Neural crest cell (in vitro differentiated cells): ENCODE measurements around the gene GPR137C. TPM values are rescaled to one million over a fixed set of nuclear protein-coding genes. Genes with fewer than 3 reads are reported as not detected.

ENCODE experiments used
- DNase-seq: peaks from one replicate; pipeline ENCODE4 v3.0.0; 2021; ENCODE audit warnings: low read depth, mixed read lengths, low spot score
- H3K27ac Mint-ChIP-seq: one replicate; pipeline ENCODE4 v1.8.0; 2021; ENCODE audit warnings: mild to moderate bottlenecking, mixed read lengths; ENCODE audit not compliant: unreplicated experiment
- H3K27me3 Mint-ChIP-seq: 2 replicates; pipeline ENCODE4 v1.8.0; 2021; ENCODE audit warnings: low read depth, mild to moderate bottlenecking, mixed read lengths
- H3K36me3 Mint-ChIP-seq: 2 replicates; pipeline ENCODE4 v1.8.0; 2021; ENCODE audit warnings: low read depth, mild to moderate bottlenecking, mixed read lengths
- H3K4me1 Mint-ChIP-seq: 2 replicates; pipeline ENCODE4 v1.8.0; 2021; ENCODE audit warnings: mixed read lengths
- H3K4me3 Mint-ChIP-seq: one replicate; pipeline ENCODE4 v1.8.0; 2021; ENCODE audit warnings: mild to moderate bottlenecking, mixed read lengths
- H3K9me3 Mint-ChIP-seq: 2 replicates; pipeline ENCODE4 v1.8.0; 2021; ENCODE audit warnings: mixed read lengths
- CTCF ChIP-seq: fragments of 200-600 bp; sonication (generic); conservative IDR thresholded peaks from 2 replicates; pipeline ENCODE4 v1.5.0; 2021; ENCODE audit warnings: antibody characterized with exemption, mild to moderate bottlenecking
- long read RNA-seq: library from polyadenylated mRNA; unstranded; transcript quantifications from one replicate; pipeline ENCODE4 v2.0.0, GENCODE V29; 2020
- total RNA-seq: library from RNA; stranded (reverse); gene quantifications from 2 replicates; pipeline ENCODE4 v1.2.1, GENCODE V29; 2021

Gene GPR137C
- 3.9 and 4.2 TPM in 2 replicates for total RNA-seq
- long read RNA-seq, partial matches to known transcripts, result 0 of 2 reads
- long read RNA-seq, other reads (novel, unspliced or antisense), result 1 of 2 reads

DNA sequence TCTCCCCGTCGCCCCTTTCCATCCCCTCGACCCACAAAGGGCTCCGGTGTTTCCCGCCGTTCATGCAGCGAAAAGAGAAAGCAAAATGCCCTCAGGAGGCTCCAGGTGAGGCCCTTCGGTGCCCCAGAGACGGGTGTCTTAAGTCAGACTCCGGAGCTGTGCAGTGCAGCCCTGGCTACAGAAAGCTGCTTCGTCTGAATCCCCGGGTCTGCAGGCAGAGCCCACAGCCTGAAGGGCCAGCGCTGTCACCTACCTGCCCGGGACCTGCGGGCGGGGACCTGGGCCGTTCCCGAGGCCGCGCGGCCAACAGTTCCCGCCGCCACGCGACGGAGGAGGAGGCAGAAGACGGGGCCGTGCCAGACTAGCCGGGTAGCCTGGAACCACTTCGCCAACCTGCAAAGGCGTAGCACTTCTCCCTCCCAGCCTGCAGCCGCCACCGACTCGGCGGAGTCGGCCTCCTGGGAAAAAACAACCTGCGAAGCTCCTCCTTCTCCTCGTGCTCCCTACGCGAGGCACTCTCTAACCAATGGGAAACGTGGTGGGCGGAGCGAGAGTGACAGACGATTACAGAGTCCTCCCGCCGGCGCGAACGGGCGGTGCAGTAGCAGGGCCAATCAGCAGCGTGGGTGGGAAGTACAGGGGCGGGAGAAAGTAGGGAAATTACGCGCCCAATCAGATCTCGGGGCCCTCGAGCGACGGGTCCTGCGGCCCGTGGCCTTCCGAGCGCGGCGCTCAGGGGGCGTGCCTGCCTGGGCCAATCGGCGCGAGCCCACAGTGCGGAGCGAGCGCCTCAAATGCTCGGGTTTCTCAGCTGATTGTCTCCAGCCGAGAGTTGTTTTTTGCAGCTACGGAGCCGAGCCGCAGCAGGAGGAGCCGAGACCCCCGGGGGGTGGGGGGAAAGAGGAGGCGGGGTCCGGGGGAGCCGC, at the start of gene GPR137C, which contains the start of gene TXNDC16:
Gene GPR137C (plus strand): TSS at position 774 of the 926 bp plus-strand sequence. CDS start 312 bp downstream, outside the sequence.
Gene TXNDC16 (minus strand): TSS at position 443 of the 926 bp plus-strand sequence. CDS start 8,948 bp downstream, outside the sequence.
- H3K9me3 Mint-ChIP-seq, result no peaks in the 10 kb centered on the region
- peak; percentile 96 for DNase-seq
- peak within 1 kb of the TSS; percentile 99 for H3K4me3 Mint-ChIP-seq

DNA sequence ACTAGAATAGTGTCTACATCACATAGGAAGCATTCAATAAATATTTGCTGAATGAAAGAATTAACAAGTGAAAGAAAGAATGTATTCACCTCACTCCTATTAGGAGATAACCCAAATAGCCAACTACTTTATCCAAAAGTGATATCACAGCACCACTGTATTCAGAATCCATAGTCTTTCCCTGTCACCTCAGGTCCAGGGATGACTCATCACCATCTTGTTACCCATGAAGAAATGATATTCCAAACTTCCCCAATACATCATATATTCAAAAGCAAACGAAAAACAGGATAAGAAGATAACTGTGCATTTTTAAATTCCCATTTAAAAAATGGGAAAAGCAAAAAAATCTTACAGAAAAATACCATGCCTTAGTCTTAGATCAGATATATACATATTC, 39.4 kb upstream of the GPR137C start:
- no peak overlapping the region for H3K4me3 Mint-ChIP-seq
- H3K9me3 Mint-ChIP-seq, result no peaks in the 10 kb centered on the region
- peaks cover 8% of the 10 kb centered on the region for H3K36me3 Mint-ChIP-seq
- H3K27ac Mint-ChIP-seq, result no peak overlapping the region
- DNase-seq, result no peak
- H3K27me3 Mint-ChIP-seq, result no peaks in the 10 kb centered on the region
- TF ChIP-seq CTCF, result no peak
- no peaks in the 10 kb centered on the region for H3K4me1 Mint-ChIP-seq

More for the DNA sequence above, at the start of gene GPR137C, which contains the start of gene TXNDC16:
- H3K4me1 Mint-ChIP-seq, result peaks cover 32% of the 10 kb centered on the region
- TF ChIP-seq CTCF, result no peak
- H3K36me3 Mint-ChIP-seq, result no peaks in the 10 kb centered on the region
- H3K27ac Mint-ChIP-seq, result peak within 1 kb of the TSS; percentile 99
- peaks cover 5% of the 10 kb centered on the region for H3K27me3 Mint-ChIP-seq

GRCh38 chr14:52514046-52514811, 38.4 kb upstream of the GPR137C start:
- Mint-ChIP-seq H3K9me3 (no peaks in the 10 kb centered on the region), H3K4me1 (no peaks in the 10 kb centered on the region), H3K36me3 (peaks cover under 1% of the 10 kb centered on the region), H3K27me3 (no peaks in the 10 kb centered on the region), H3K4me3 (no peak overlapping the region), H3K27ac (no peak overlapping the region)
- no peak for DNase-seq
- TF ChIP-seq CTCF, result no peak

- H3K4me1 Mint-ChIP-seq, result peaks cover 3% of the 10 kb centered on the region
- no peak for TF ChIP-seq CTCF
- DNase-seq, result no peak
- no peaks in the 10 kb centered on the region for H3K9me3 Mint-ChIP-seq
- no peak overlapping the region for H3K27ac Mint-ChIP-seq
- H3K36me3 Mint-ChIP-seq, result no peaks in the 10 kb centered on the region
- no peaks in the 10 kb centered on the region for H3K27me3 Mint-ChIP-seq
- H3K4me3 Mint-ChIP-seq, result no peak overlapping the region
Observed at GRCh38 chr14:52522033-52522432, 30.6 kb upstream of the GPR137C start.

- Mint-ChIP-seq H3K27ac (peak overlapping the region; percentile 54), H3K9me3 (no peaks in the 10 kb centered on the region), H3K4me1 (peaks cover 3% of the 10 kb centered on the region), H3K4me3 (no peak overlapping the region), H3K36me3 (no peaks in the 10 kb centered on the region), H3K27me3 (no peaks in the 10 kb centered on the region)
- TF ChIP-seq CTCF, result no peak
- DNase-seq, result no peak
Observed at GRCh38 chr14:52522581-52523345, 29.9 kb upstream of the GPR137C start.
